Choroid plexus epithelial cell (primary cell): ENCODE results near the gene BCS1L.

ENCODE experiments used
- DNase-seq: peaks from one replicate; pipeline ENCODE4 v3.0.0-alpha.2; 2010; ENCODE audit warnings: low read depth
- H3K4me3 ChIP-seq: 2 replicates; pipeline ENCODE4 v1.5.1; 2011; ENCODE audit warnings: low read depth, mild to moderate bottlenecking, control low read depth, low read length, moderate library complexity
- CTCF ChIP-seq: conservative IDR thresholded peaks from 2 replicates; pipeline ENCODE4 v1.5.1; 2011; ENCODE audit warnings: low read depth, mild to moderate bottlenecking, control low read depth, inconsistent platforms, low read length, moderate library complexity

BCS1L gene

GRCh38 chr2:218643751-218644310 is 15.7 kb upstream of the BCS1L start:
- no peak for TF ChIP-seq CTCF

GRCh38 chr2:218644721-218645120 is 14.8 kb upstream of the BCS1L start:
- no peak overlapping the region for H3K4me3 ChIP-seq
- DNase-seq = no peak
- peak; percentile 8 for TF ChIP-seq CTCF

More at GRCh38 chr2:218643751-218644310, 15.7 kb upstream of the BCS1L start:
- DNase-seq = no peak
- H3K4me3 ChIP-seq = no peak overlapping the region

- no peak overlapping the region for H3K4me3 ChIP-seq
- TF ChIP-seq CTCF = no peak
- peak; percentile 30 for DNase-seq
These were observed 14.4 kb upstream of the BCS1L start for GRCh38 chr2:218645126-218645525.

- DNase-seq = peak; percentile 86
- TF ChIP-seq CTCF = peak; percentile 93
- no peak overlapping the region for H3K4me3 ChIP-seq
These were observed 11.2 kb upstream of the BCS1L start for GRCh38 chr2:218648088-218648786.

- DNase-seq = no peak
- no peak for TF ChIP-seq CTCF
- no peak overlapping the region for H3K4me3 ChIP-seq
These were observed 10.7 kb upstream of the BCS1L start for GRCh38 chr2:218648787-218649100.

GRCh38 chr2:218655751-218656150 is 3.7 kb upstream of the BCS1L start:
- no peak for TF ChIP-seq CTCF
- no peak for DNase-seq
- no peak overlapping the region for H3K4me3 ChIP-seq

- peak; percentile 65 for DNase-seq
- peak overlapping the region; percentile 87 for H3K4me3 ChIP-seq
- TF ChIP-seq CTCF = peak; percentile 75
These were observed 719 bp upstream of the BCS1L start for GRCh38 chr2:218658671-218659257.
